ENCODE results near the gene SLC12A9. TPM values are rescaled to one million over a fixed set of nuclear protein-coding genes. Genes with fewer than 3 reads are reported as not detected.

SLC12A9 gene
- 10 to 100 TPM in 3 of 4 donors, 1 to 10 TPM in 1; 8.2 to 13.9 (median 11.8) TPM for total RNA-seq

- TF ChIP-seq, protein P1, sequence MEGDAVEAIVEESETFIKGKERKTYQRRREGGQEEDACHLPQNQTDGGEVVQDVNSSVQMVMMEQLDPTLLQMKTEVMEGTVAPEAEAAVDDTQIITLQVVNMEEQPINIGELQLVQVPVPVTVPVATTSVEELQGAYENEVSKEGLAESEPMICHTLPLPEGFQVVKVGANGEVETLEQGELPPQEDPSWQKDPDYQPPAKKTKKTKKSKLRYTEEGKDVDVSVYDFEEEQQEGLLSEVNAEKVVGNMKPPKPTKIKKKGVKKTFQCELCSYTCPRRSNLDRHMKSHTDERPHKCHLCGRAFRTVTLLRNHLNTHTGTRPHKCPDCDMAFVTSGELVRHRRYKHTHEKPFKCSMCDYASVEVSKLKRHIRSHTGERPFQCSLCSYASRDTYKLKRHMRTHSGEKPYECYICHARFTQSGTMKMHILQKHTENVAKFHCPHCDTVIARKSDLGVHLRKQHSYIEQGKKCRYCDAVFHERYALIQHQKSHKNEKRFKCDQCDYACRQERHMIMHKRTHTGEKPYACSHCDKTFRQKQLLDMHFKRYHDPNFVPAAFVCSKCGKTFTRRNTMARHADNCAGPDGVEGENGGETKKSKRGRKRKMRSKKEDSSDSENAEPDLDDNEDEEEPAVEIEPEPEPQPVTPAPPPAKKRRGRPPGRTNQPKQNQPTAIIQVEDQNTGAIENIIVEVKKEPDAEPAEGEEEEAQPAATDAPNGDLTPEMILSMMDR (IDR thresholded peaks at IDR 0.05; ENCODE audit: low read depth), result no peak
Observed at GRCh38 chr7:100852048-100852872, at the start of gene SLC12A9. Gene SLC12A9 (plus strand): TSS chr7:100852713. CDS start chr7:100854198, 1,485 bp downstream.

DNA sequence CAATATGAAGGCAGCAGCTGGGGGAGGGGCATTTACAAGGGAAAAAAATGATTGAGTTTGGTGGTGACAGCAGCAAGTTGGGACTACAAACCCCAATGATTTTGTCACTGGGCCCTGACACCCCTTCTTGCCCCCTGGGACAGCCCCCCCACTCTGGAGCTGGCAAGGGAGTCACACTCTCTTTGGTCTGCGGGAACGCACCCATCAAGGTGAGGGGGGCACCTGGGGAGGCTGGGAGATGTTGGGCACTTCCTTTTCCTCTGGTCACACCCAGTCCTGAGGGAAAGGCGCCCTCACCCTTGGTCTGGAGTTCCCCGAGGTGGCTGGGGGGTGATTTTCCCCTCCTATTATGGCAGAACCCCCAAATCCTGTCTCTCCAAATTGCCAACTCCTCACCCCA is 49.6 kb upstream of the SLC12A9 start:
- TF ChIP-seq, protein P1 (IDR thresholded peaks at IDR 0.05; ENCODE audit: low read depth), result no peak

- TF ChIP-seq, protein P1 (IDR thresholded peaks at IDR 0.05; ENCODE audit: low read depth), result no peak
Observed at GRCh38 chr7:100803398-100804161, 48.9 kb upstream of the SLC12A9 start.

DNA sequence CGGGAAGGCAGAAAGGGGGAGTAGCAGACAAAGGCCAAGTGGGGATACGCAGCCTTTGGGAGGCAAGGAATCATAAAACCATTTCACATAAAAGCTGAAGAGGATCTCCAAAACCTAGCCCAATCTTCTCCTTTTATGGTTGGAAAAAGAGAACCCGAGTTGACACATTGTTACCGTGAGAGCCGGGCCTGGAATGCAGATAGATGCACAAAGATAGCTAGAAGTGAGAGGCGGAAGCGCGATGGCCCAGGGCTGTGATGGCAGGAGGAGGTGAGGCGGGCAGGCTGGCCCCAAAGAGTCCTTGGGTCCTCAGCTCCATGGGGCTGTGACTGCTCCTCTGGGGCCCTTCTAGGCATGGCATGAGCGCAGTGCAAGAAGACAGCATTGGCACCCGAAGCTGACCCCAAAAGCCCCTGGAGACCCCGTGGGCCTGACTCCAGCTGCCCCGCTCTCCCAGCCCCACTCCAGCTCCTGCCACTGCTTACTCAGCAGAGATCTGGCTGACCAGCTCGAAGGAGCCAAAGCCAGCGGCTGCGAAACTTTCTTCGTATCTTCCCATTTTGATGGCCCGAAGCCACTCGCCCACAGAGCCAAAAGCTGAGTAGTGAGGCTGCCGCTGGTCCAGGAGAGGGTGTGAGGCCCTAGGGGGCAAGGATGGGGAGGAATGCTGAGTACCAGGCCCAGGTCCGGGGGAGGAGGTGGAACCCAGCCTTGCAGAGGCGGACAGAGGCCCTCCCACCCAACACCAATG is 47.7 kb upstream of the SLC12A9 start:
- TF ChIP-seq, protein P1 (IDR thresholded peaks at IDR 0.05; ENCODE audit: low read depth), result no peak

GRCh38 chr7:100806276-100806675 is 46.2 kb upstream of the SLC12A9 start:
- TF ChIP-seq, protein P1 (IDR thresholded peaks at IDR 0.05; ENCODE audit: low read depth), result no peak

DNA sequence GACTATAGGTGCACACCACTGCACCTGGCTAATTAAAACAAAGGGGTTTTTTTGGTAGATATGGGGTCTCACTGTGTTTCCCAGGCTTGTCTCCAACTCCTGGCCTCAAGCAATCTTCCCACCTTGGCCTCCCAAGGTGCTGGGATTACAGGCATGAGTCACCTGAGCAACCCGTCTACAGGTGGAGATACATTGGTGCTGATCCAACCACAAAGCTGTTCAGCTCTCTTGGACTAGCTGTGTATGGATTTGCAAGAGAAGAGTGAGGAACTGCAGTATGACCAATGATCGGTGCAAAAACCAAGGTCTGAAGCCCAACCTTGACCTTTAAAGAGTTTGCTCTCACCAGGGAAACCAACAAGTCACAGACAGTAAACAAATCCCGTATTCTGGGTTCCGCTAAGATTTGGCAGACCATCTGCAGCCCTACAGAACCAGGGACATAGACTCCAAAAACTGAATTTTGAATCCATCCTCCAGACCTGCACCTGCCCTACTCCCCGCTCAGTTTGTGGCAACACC is 44.1 kb upstream of the SLC12A9 start:
- TF ChIP-seq, protein P1 (IDR thresholded peaks at IDR 0.05; ENCODE audit: low read depth), result no peak

Measured in subcutaneous adipose tissue (tissue), 4 donors.